NCI-H526 treated with DMSO at 0.1 percent for 48 hours (cell line): Measurements from ENCODE around the gene MAU2.

Experiments
- DNase-seq: peaks from one replicate; lab custom pipeline; 2025; lab: John Stamatoyannopoulos, UW

The MAU2 gene

GRCh38 chr19:19305696-19306095 lies 14.9 kb upstream of the MAU2 start:
- no peak for DNase-seq

DNA sequence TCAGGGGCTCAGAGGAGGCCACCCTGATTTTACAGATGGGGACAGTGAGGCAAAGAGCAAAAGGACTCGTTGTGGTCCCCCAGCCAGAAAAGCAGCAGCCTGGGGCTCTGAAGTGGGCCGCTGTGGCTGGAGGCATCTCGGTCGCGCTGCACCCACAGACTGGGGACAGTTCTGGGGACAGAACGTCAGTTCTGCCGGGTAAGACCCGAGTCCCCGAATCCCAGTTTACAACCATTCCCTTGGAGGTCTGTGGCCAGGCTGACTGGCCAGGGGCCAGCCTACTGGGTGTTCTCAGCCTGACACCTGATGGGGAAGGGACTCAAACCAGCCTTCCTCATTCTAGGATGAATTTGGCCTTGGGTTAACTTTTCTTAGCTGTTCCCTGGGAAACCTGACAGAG lies 14.4 kb upstream of the MAU2 start:
- DNase-seq, result no peak

- DNase-seq, result no peak
Measured at GRCh38 chr19:19308373-19308772, 12.3 kb upstream of the MAU2 start.

- DNase-seq, result no peak
Measured at GRCh38 chr19:19315444-19315843, 5.2 kb upstream of the MAU2 start.

DNA sequence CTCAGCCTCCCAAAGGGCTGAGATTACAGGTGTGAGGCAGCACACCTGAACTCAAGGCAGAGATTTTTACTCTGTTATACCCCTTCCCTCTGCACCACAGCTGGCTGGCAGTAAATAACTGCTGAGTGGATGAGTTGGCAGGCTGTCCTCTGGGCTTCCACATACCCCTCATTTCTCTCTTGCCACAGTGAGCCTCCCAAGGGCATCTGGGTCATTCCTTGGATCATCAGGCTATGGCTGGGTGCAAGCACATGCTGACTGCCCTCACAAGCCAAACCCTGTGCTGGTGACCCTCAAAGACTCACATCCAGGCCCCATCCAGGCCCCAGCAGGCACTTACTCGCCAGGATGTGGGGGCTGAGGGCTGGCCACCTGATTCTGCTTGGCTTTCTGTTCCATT lies 4.5 kb upstream of the MAU2 start:
- no peak for DNase-seq

DNA sequence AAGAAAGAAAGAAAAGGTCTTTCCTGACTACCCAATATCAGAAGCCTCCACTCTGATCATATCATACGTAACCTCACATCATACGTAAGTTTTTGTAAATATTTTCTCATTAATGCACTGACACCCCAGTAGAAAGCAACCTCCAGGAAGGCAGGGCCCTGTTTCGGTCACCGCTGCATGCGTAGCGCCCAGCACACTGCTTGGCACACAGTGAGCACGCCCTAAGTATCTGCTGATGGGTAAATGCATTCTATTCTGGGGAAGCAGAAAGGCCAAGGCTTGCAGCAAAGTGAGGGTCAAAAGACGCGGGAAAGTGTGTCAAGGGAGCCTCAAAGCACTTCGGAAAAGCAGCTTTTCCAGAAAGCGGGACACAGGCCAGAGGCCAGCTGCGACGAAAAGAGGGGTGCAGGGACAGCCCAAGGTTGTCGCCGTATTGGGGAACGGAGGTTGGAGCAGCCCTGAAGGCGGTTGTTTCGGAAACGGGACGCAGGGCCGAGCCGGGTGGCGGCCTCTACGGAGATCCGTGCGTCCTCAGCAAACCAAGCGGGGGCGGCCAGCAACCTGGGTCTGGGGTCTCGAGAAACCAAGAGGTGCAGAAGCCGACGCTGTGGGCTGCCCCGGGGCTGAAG lies 783 bp upstream of the MAU2 start:
- DNase-seq, result no peak

DNA sequence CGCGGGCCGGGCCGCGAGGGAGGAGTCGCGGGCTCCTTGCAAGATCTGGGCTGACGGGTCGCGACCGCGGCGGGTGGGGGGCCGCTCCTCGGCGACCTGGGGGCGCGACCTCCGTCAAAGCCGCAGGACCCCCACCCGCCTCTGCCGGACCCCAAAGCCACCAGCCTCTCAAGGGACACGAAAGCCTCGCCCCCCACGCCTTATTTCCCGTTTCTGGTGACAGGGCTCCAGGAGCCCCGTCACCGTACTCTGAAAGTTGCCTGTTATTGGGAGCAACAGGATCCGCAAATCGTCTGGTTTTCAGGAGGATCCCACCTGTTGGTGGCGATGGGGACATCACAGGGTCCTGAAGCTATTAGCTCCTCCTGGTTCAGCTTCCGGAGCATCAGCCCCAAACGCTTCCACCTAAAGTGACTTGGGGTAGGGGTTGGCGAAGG lies 530 bp downstream of the MAU2 start:
- no peak for DNase-seq

DNA sequence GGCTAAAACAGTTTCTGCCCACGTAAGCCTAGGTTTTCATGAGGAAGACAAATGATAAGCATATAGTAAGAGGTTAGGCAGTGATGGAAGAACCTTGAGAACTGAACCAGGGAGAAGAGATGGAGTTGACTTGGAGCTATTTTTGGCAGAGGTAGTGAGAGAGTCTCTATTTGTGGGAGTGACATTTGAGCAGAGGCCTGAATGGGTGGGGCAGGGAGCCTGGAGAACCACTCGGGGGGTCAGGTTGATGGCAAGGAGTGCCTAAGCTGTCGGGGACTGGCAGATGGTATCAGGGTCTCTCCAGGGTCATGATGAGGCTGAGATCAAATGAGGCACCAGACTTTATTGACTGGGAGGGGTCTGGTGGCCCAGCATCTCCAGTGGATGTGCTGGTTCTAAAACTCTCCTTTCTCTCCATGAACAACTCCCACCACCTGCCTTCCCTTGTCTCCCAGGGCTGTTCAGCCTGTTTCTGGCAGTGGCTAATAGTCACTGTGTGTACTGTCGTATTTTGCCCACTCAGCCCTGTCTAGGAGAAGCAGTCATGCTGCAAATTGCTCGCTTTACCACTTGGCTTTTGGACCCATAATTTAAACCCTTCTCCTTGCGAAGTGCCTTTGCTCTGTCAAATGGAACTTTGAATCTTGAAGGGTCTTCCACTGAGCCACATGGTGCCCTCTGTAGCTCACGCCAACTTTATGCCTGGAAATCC lies 3.6 kb downstream of the MAU2 start:
- DNase-seq, result no peak

GRCh38 chr19:19327672-19328071 lies 7.0 kb downstream of the MAU2 start:
- DNase-seq, result no peak

- DNase-seq, result no peak
Measured at GRCh38 chr19:19329126-19329525, 8.5 kb downstream of the MAU2 start.

GRCh38 chr19:19334063-19334988 lies 13.7 kb downstream of the MAU2 start:
- no peak for DNase-seq

GRCh38 chr19:19334989-19335344 lies 14.3 kb downstream of the MAU2 start:
- DNase-seq, result no peak

- DNase-seq, result no peak
Measured at GRCh38 chr19:19335408-19336158, 15.0 kb downstream of the MAU2 start.

DNA sequence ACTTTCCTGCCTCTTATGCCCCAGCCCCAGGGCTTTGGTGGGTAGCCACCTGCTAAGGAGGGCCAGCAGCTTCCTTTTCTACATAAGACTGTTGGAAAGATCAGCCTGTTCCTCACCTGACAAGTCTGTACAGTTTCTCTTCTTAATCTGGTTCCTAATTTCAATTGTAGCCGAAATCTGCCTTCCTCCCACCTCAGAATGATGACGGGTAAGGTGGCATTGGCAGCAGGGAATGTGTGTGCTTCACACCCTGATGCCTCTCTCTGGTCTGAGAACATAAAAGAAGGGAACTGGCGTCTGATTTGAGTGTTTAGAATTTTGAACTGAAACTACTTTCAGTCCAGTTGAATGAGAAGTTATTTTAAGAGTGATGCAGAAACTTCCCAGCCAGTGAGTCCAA lies 16.0 kb downstream of the MAU2 start:
- no peak for DNase-seq

DNA sequence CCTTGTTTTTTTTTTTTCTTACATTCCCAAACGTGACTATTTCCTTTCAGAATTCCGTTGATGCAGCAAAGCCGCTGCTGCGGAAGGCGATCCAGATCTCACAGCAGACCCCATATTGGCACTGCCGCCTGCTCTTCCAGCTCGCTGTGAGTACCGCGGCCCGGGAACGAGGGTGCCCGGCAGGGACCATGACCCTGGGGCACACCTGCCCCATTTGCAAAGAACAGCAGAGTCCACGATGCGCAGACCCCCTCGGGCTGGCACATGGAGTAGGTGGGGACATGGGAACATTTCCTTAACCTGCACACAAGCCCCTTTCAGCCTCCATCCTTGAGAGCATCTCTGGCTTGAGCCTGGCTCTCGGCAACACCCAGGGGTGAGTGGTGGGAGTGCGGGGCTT lies 16.5 kb downstream of the MAU2 start:
- no peak for DNase-seq

DNA sequence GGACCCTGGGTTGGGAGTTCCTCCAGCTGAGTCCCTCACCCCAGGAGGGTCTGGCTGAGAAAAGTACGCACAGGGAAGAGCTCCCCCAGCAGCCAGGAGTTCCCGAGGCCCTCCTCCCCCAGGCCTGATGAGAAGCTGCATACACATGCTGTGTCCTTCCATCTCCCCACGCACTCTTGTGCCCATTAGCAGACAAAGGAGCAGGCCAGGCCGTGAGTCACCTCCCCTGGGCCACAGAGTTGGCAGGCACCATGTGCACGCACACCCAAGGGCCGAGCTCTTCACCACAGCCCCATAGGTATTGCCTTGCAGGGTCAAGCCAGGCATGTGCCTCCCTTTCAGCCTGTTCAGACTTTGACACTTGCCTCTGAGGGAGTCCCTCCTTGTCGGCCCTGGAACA lies 17.5 kb downstream of the MAU2 start:
- no peak for DNase-seq

- DNase-seq, result no peak
Measured at GRCh38 chr19:19341026-19341425, 20.4 kb downstream of the MAU2 start.

- DNase-seq, result peak; percentile 52
Measured at GRCh38 chr19:19342086-19343015, 21.7 kb downstream of the MAU2 start.

DNA sequence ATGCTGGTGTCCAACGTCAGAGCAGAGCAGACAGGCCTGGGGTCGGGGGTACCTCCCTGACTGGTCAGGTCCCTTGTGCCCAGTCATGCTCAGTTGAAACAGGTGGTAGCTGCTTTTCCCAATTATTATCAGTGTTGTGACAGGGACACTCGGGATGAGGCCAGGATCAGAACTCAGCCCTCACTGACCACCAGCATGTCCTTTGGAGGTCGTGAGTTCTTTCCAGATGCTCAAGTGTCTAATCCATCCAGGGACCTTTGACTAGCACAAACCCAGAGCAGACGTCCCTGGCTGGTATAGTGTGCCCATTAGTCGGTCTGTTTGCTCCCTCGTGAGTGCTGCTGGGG lies 22.4 kb downstream of the MAU2 start:
- DNase-seq, result no peak

DNA sequence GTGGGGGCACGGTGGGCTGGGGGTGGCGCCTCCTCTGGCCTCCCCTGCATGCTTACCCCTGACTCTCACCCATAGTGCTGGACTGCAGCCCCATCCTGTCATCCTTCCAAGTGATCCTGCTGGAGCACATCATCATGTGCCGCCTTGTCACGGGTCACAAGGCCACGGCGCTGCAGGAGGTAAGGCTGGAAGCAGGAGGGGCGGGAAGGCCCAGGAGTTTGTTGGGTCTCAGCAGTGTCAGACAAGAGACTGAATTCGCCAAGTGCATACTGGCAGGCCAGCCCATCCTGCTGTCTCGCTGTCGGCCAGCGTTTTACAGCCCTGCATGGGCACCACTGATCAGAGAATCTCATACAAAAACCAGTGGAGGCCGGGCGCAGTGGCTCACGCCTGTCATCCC lies 23.1 kb downstream of the MAU2 start:
- DNase-seq, result no peak

GRCh38 chr19:19345232-19345631 lies 24.6 kb downstream of the MAU2 start:
- no peak for DNase-seq
